ENCODE results near the gene HAGH. TPM values are rescaled to one million over a fixed set of nuclear protein-coding genes. Genes with fewer than 3 reads are reported as not detected.
"Not testable (repeated sequence)": the region's sequence is repeated elsewhere in the genome, so short reads cannot be mapped to it uniquely, and the experiment has no call there.

HAGH gene
- 71.8 TPM for total RNA-seq
- long read RNA-seq, transcript HAGH-201 (10 exons, 1,257 nt) = minor isoform, 22 of 98 reads
- long read RNA-seq, transcript HAGH-202 (9 exons, 2,984 nt) = major isoform, 24 of 98 reads
- long read RNA-seq, partial matches to known transcripts = 39 of 98 reads
- long read RNA-seq, other reads (novel, unspliced or antisense) = 13 of 98 reads

DNA sequence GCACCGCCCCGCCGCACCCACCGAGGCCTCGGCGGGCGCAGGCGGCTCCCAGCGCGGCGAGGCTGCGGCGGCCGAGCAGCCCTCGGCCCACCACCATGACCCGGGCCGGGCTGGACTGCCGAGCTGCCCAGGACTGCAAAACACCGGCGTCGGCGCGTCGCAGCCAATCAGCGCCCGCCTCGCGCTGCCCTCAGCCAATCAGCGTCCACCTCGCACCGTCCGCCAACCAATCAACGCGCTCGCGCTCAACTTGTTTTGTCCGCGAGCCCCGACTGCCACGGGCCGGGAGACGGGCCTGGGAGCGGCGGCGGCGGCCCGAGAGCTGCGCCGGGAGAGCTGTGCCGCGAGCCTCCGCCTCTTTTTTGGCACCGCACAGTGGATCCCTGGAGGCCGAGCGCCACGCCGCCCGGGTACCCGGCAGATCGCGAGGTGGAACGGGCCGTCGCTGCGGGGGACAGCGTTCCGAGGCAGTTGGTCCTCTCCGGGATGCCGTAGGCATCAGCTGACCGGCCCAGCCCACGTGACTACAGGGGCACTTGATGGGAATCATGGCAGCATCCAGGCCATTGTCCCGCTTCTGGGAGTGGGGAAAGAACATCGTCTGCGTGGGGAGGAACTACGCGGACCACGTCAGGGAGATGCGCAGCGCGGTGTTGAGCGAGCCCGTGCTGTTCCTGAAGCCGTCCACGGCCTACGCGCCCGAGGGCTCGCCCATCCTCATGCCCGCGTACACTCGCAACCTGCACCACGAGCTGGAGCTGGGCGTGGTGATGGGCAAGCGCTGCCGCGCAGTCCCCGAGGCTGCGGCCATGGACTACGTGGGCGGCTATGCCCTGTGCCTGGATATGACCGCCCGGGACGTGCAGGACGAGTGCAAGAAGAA lies at the start of gene HAGH, which contains the start of gene FAHD1:
Gene HAGH, minus strand, starts transcription at position 135 of the 883 bp plus-strand sequence. Its CDS starts 38 bp downstream, at position 97.
Gene FAHD1, plus strand, starts transcription at position 516 of the 883 bp plus-strand sequence. Its CDS starts 33 bp downstream, at position 549.
- Histone ChIP-seq H3K9me3 (no peaks in the 10 kb centered on the region), H3K36me3 (peaks cover 16% of the 10 kb centered on the region), H3K27me3 (no peaks in the 10 kb centered on the region), H3K4me3 (peak within 1 kb of the TSS; percentile 98), H3K27ac (peak within 1 kb of the TSS; percentile 89), H3K4me1 (peaks cover 30% of the 10 kb centered on the region)
- DNase-seq (peak; percentile 96), ATAC-seq (peak; percentile 94)
- TF ChIP-seq, protein P1, sequence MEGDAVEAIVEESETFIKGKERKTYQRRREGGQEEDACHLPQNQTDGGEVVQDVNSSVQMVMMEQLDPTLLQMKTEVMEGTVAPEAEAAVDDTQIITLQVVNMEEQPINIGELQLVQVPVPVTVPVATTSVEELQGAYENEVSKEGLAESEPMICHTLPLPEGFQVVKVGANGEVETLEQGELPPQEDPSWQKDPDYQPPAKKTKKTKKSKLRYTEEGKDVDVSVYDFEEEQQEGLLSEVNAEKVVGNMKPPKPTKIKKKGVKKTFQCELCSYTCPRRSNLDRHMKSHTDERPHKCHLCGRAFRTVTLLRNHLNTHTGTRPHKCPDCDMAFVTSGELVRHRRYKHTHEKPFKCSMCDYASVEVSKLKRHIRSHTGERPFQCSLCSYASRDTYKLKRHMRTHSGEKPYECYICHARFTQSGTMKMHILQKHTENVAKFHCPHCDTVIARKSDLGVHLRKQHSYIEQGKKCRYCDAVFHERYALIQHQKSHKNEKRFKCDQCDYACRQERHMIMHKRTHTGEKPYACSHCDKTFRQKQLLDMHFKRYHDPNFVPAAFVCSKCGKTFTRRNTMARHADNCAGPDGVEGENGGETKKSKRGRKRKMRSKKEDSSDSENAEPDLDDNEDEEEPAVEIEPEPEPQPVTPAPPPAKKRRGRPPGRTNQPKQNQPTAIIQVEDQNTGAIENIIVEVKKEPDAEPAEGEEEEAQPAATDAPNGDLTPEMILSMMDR (IDR thresholded peaks at IDR 0.05) = no peak
- intact Hi-C loops (cut with DNase I) = no loop called here

DNA sequence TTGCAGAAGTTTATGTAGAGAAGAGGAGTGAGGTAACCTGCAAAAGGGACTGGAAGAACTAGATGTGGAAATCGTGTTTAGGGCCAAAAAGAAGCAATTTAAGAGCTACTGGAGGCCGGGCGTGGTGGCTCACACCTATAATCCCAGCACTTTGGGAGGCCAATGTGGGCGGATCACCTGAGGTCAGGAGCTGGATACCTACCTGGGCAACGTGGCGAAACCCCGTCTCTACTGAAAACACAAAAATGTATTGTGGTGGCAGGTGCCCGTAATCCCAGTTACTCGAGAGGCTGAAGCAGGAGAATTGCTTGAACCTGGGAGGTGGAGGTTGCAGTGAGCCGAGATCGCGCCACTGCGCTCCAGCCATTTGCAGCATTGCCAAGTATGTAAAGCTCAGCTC lies 49.4 kb upstream of the HAGH start:
- H3K27me3 ChIP-seq = peaks cover 31% of the 10 kb centered on the region
- intact Hi-C loops (cut with DNase I); ATAC-seq; H3K36me3 ChIP-seq; DNase-seq; H3K9me3 ChIP-seq; H3K27ac ChIP-seq; H3K4me1 ChIP-seq; H3K4me3 ChIP-seq: not testable (repeated sequence)

GRCh38 chr16:1874854-1875253 lies 48.2 kb upstream of the HAGH start:
- Histone ChIP-seq H3K4me3 (no peak overlapping the region), H3K36me3 (no peaks in the 10 kb centered on the region), H3K27ac (no peak overlapping the region), H3K4me1 (no peaks in the 10 kb centered on the region), H3K9me3 (no peaks in the 10 kb centered on the region), H3K27me3 (peaks cover 31% of the 10 kb centered on the region)
- intact Hi-C loops (cut with DNase I) = no loop called here
- no peak for DNase-seq
- ATAC-seq = no peak
- TF ChIP-seq, protein P1 (IDR thresholded peaks at IDR 0.05) = no peak

DNA sequence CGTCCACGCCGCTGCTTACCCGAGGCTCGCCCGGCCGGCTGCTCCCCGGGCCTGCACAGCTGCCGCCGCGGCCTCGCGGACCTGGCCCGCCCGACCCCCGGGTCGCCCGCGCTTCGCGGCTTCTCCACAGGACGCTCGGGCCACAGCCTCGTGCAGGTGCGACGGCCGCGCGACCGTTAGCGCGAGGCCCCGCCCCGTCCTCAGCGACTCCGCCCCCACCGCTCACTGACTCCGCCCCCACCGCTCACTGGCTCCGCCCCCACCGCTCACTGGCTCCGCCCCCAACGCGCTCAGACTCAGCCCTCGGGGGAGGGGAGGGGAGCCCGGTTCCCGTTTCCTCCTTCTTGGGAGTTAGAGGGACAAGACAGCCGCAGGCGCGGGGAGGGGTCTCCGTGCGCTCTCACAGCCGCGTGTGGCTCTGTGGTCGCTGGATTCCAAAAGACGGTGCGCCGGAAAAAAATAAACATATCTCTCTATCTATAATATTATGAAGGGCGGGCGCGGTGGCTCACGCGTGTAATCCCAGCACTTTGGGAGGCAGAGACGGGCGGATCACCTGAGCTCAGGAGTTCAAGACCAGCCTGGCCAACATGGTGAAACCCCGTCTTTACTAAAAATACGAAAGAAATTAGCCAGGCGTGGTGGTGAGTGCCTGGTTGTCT lies 45.5 kb upstream of the HAGH start, which contains the start of gene MEIOB:
Gene MEIOB, minus strand, starts transcription at position 191 of the 662 bp plus-strand sequence. CDS start 3,989 bp downstream, outside the sequence.
- H3K4me1 ChIP-seq = no peaks in the 10 kb centered on the region
- peak within 1 kb of the TSS; percentile 21 for H3K4me3 ChIP-seq
- peaks cover 25% of the 10 kb centered on the region for H3K27me3 ChIP-seq
- TF ChIP-seq, protein P1 (IDR thresholded peaks at IDR 0.05) = no peak
- peak; percentile 93 for ATAC-seq
- no peak within 1 kb of the TSS for H3K27ac ChIP-seq
- peak; percentile 70 for DNase-seq
- intact Hi-C loops (cut with DNase I) = no loop called here
- H3K36me3 ChIP-seq = no peaks in the 10 kb centered on the region
- H3K9me3 ChIP-seq = no peaks in the 10 kb centered on the region

- H3K9me3 ChIP-seq = no peaks in the 10 kb centered on the region
- H3K27me3 ChIP-seq = peaks cover 20% of the 10 kb centered on the region
- intact Hi-C loops (cut with DNase I) = no loop called here
- TF ChIP-seq, protein P1 (IDR thresholded peaks at IDR 0.05) = no peak
- no peaks in the 10 kb centered on the region for H3K4me1 ChIP-seq
- H3K4me3 ChIP-seq = no peak overlapping the region
- H3K27ac ChIP-seq = no peak overlapping the region
- ATAC-seq (peak; percentile 84), DNase-seq (peak; percentile 67)
- no peaks in the 10 kb centered on the region for H3K36me3 ChIP-seq
These were observed 43.9 kb upstream of the HAGH start for GRCh38 chr16:1870365-1871082.

Data from upper lobe of right lung (tissue), 1 donor.